Heart right ventricle (tissue), 16 donors: ENCODE results near the gene SRPK3. TPM values are rescaled to one million over a fixed set of nuclear protein-coding genes. Genes with fewer than 3 reads are reported as not detected.
A peak's percentile ranks its signal among the peaks of the same experiment; 100 is the strongest.

Experiments
- ATAC-seq, 8 donors: fragments of 200-7000 bp; cut with Tn5 transposase; one replicate each; pipeline ENCODE4 v1.9.1; 2020; ENCODE audit warnings: mild to moderate bottlenecking in 8 of 8, moderate library complexity in 8 of 8, moderate number of reproducible peaks in 1 of 8
- DNase-seq, 2 donors: peaks; one replicate each; pipeline ENCODE4 v3.0.0-alpha.2; 2020
- H3K27ac ChIP-seq, 10 donors: fragments of 200-600 bp; sonication (generic) in 2 of 10; one replicate each; pipeline versions ENCODE4 v1.5.0 to v1.8.0; 2020 to 2022; ENCODE audit warnings: mild to moderate bottlenecking in 3 of 10
- H3K27me3 ChIP-seq, 7 donors: fragments of 200-600 bp; one replicate each; pipeline ENCODE4 v1.8.0; 2021 to 2022; ENCODE audit warnings: mild to moderate bottlenecking in 2 of 7
- H3K36me3 ChIP-seq, 9 donors: fragments of 200-600 bp; sonication (generic) in 1 of 9; one replicate each; pipeline versions ENCODE4 v1.5.0 to v1.8.0; 2020 to 2022; ENCODE audit warnings: mild to moderate bottlenecking in 2 of 9
- H3K4me1 ChIP-seq, 9 donors: fragments of 200-600 bp; sonication (generic) in 1 of 9; one replicate each; pipeline versions ENCODE4 v1.5.0 to v1.8.0; 2020 to 2022; ENCODE audit warnings: mild to moderate bottlenecking in 4 of 9
- H3K4me3 ChIP-seq, 10 donors: fragments of 200-600 bp; sonication (generic) in 2 of 10; one replicate each; pipeline versions ENCODE4 v1.5.0 to v1.8.0; 2020 to 2022; ENCODE audit warnings: mild to moderate bottlenecking in 7 of 10, moderate library complexity in 2 of 10
- H3K9me3 ChIP-seq, 11 donors: fragments of 200-600 bp in 10 of 11; sonication (generic) in 2 of 11; one replicate each; pipeline versions ENCODE4 v1.5.0 to v1.8.0; 2013 to 2022; ENCODE audit warnings: mild to moderate bottlenecking in 2 of 11, control low read depth in 1 of 11, moderate library complexity in 1 of 11
- CTCF ChIP-seq, 9 donors: fragments of 200-600 bp; sonication (generic) in 2 of 9; IDR thresholded peaks; one replicate each; pipeline versions ENCODE4 v1.5.0 to v1.8.0; 2021 to 2022; ENCODE audit warnings: antibody characterized with exemption in 9 of 9, mild to moderate bottlenecking in 5 of 9, moderate library complexity in 1 of 9
- WGBS, 2 donors: extraction: QIAGEN DNeasy Blood & Tissue Kit; methylation state at CpG; one replicate each; pipeline ENCODE4 v1.1.7; 2013; ENCODE audit warnings: inconsistent platforms in 1 of 2; 5-methylcytosine and 5-hydroxymethylcytosine counted together
- intact Hi-C, 10 donors: fragments of 100-400 bp; cut with DNase I; formaldehyde crosslinking; loops; one replicate each; pipeline versions ENCODE4 v1.11.1 to v1.14.2; 2022
- polyA plus RNA-seq, 2 donors: library from polyadenylated mRNA; stranded (reverse); fragments of 200-250 nt; gene quantifications; one replicate each; pipeline ENCODE4 v1.2.3, GENCODE V29; 2013
- total RNA-seq, 10 donors: library from RNA; stranded (reverse); fragmentation: NEBNext Ultra II Directional in 3 of 10; extraction: Animal tissue kit (Norgen Biotek cat#: 25700) in 3 of 10; gene quantifications; one replicate each; pipeline versions ENCODE4 v1.2.1 to v1.2.4, GENCODE V29; 2021 to 2023
- donor health status: Arrhythmogenic right ventricular cardiomyopathy.
- donor health status: ischemic (EF 13 %, LVEDD 7.1; RV severe dilation, severe dysfunction).
- donor health status: healthy with polysubstance abuse.
- donor health status: DM: no; HTN: yes; CAD: no.
- donor health status: DM: no; HTN: no; CAD: no.
- donor health status: ischemic (EF 25% LVEDD 6.9; RV normal size, moderate dysfunction).
- donor health status: ischemic (EF 25% LVEDD 5.7; RV mildly dilated, moderate dysfunction).
- donor health status: healthy.
- donor health status: DM: yes; HTN: yes; CAD: no.
- donor health status: Ischemic cardiomyopathy.
- donor health status: ischemic (EF 35%, LVEDD 5.7; RV mildly dilated, moderate dysfunction).
- donor health status: nonischemic (EF 11% LVEDD 7.7; RV severe dilation, severe dysfunction).
- donor health status: DM: yes; HTN: yes; CAD: no.
- donor health status: PGD.
- donor health status: ischemic (EF 29% LVEDD 5.4; RV normal size, mild dysfunction).
- donor health status: nonischemic (EF 23%, LVEDD 6.1; RV moderate dilation, normal function).

SRPK3 gene
- total and polyA plus RNA-seq, 12 donors = 9.9 to 52.7 (median 44.8) TPM

- H3K36me3 ChIP-seq = no peaks in the 10 kb centered on the region
- no peak for TF ChIP-seq CTCF (IDR thresholded peaks at IDR 0.05)
- no peak overlapping the region for H3K27ac ChIP-seq
- no peaks in the 10 kb centered on the region for H3K4me1 ChIP-seq
- no peak overlapping the region for H3K4me3 ChIP-seq
- 81 to 92% methylated on average over 12 to 21 of the region's 21 CpGs for WGBS, 2 donors
- DNase-seq = peak in 1 of 2 donors; percentile 3
- ATAC-seq = no peak
- intact Hi-C loops = no loop called here
- no peaks in the 10 kb centered on the region for H3K9me3 ChIP-seq
- H3K27me3 ChIP-seq = no peaks in the 10 kb centered on the region
Measured at GRCh38 chrX:153772316-153773217, 8.3 kb upstream of the SRPK3 start.

- Histone ChIP-seq H3K9me3 (no peaks in the 10 kb centered on the region), H3K4me1 (no peaks in the 10 kb centered on the region), H3K36me3 (no peaks in the 10 kb centered on the region), H3K4me3 (no peak overlapping the region), H3K27ac (no peak overlapping the region), H3K27me3 (no peaks in the 10 kb centered on the region)
- DNase-seq (no peak), ATAC-seq (no peak)
- 95 to 97% methylated on average over 20 to 23 of the region's 23 CpGs for WGBS, 2 donors
- intact Hi-C loops = no loop called here
- no peak for TF ChIP-seq CTCF (IDR thresholded peaks at IDR 0.05)
Measured at GRCh38 chrX:153773218-153773611, 7.6 kb upstream of the SRPK3 start.

- DNase-seq = peak in 1 of 2 donors; percentile 4
- 95 to 96% methylated on average over 39 to 48 of the region's 48 CpGs for WGBS, 2 donors
- intact Hi-C loops = no loop called here
- Histone ChIP-seq H3K9me3 (no peaks in the 10 kb centered on the region), H3K4me1 (no peaks in the 10 kb centered on the region), H3K27ac (no peak overlapping the region), H3K27me3 (no peaks in the 10 kb centered on the region), H3K4me3 (no peak overlapping the region), H3K36me3 (no peaks in the 10 kb centered on the region)
- no peak for ATAC-seq
- TF ChIP-seq CTCF (IDR thresholded peaks at IDR 0.05) = no peak
Measured at GRCh38 chrX:153773741-153774575, 6.9 kb upstream of the SRPK3 start.

GRCh38 chrX:153774576-153775292 is 6.1 kb upstream of the SRPK3 start:
- Histone ChIP-seq H3K4me1 (no peaks in the 10 kb centered on the region), H3K27ac (no peak overlapping the region), H3K9me3 (no peaks in the 10 kb centered on the region), H3K4me3 (no peak overlapping the region), H3K36me3 (no peaks in the 10 kb centered on the region), H3K27me3 (no peaks in the 10 kb centered on the region)
- intact Hi-C loops = no loop called here
- ATAC-seq (no peak), DNase-seq (no peak)
- no peak for TF ChIP-seq CTCF (IDR thresholded peaks at IDR 0.05)
- WGBS, 2 donors = 92 to 94% methylated on average over 26 to 37 of the region's 37 CpGs
